HG03575 (cell line): ENCODE data around the gene PPP1R8.
"Not testable (repeated sequence)": the region's sequence is repeated elsewhere in the genome, so short reads cannot be mapped to it uniquely, and the experiment has no call there.

ENCODE experiments used
- ATAC-seq: cut with Tn5 transposase; IDR thresholded peaks from one replicate; pipeline ENCODE4 v1.9.1; 2021; ENCODE audit not compliant: unreplicated experiment, insufficient number of reproducible peaks, low FRiP score; ENCODE audit errors: extremely low read depth

Gene PPP1R8

GRCh38 chr1:27829339-27829960 is 1.1 kb upstream of the PPP1R8 start:
- not testable (repeated sequence) for ATAC-seq

- no peak for ATAC-seq
Measured at GRCh38 chr1:27831568-27832410, 1.2 kb downstream of the PPP1R8 start.

GRCh38 chr1:27832762-27833161 is 2.2 kb downstream of the PPP1R8 start:
- ATAC-seq = no peak

GRCh38 chr1:27833470-27833869 is 2.9 kb downstream of the PPP1R8 start:
- ATAC-seq = no peak

- no peak for ATAC-seq
Measured at GRCh38 chr1:27835046-27835445, 4.5 kb downstream of the PPP1R8 start.

- ATAC-seq = no peak
Measured at GRCh38 chr1:27835501-27835900, 4.9 kb downstream of the PPP1R8 start.

GRCh38 chr1:27849951-27850350 is 19.4 kb downstream of the PPP1R8 start:
- no peak for ATAC-seq

- no peak for ATAC-seq
Measured at GRCh38 chr1:27855085-27855484, 24.5 kb downstream of the PPP1R8 start.

GRCh38 chr1:27856561-27857343 is 26.2 kb downstream of the PPP1R8 start:
- no peak for ATAC-seq

GRCh38 chr1:27857552-27857951 is 27.0 kb downstream of the PPP1R8 start:
- not testable (repeated sequence) for ATAC-seq

GRCh38 chr1:27858072-27858948 is 27.7 kb downstream of the PPP1R8 start:
- ATAC-seq = no peak

GRCh38 chr1:27858949-27859576 is 28.5 kb downstream of the PPP1R8 start:
- no peak for ATAC-seq

GRCh38 chr1:27861436-27861835 is 30.9 kb downstream of the PPP1R8 start:
- ATAC-seq = no peak

GRCh38 chr1:27862004-27862403 is 31.4 kb downstream of the PPP1R8 start:
- ATAC-seq = no peak

- ATAC-seq = no peak
Measured at GRCh38 chr1:27862671-27863537, 32.3 kb downstream of the PPP1R8 start.

GRCh38 chr1:27863538-27863915 is 32.9 kb downstream of the PPP1R8 start:
- no peak for ATAC-seq

- ATAC-seq = no peak
Measured at GRCh38 chr1:27864264-27864895, 33.8 kb downstream of the PPP1R8 start.
